ENCODE results near the gene CENPN.

CENPN gene

GRCh38 chr16:81041696-81042095 is 34.7 kb downstream of the CENPN start:
- no peak for DNase-seq
- peaks cover 34% of the 10 kb centered on the region for H3K36me3 ChIP-seq (replicated peaks)
- H3K4me3 ChIP-seq (ENCODE audit: low read depth, low read length): no peak overlapping the region
- TF ChIP-seq, protein P1, sequence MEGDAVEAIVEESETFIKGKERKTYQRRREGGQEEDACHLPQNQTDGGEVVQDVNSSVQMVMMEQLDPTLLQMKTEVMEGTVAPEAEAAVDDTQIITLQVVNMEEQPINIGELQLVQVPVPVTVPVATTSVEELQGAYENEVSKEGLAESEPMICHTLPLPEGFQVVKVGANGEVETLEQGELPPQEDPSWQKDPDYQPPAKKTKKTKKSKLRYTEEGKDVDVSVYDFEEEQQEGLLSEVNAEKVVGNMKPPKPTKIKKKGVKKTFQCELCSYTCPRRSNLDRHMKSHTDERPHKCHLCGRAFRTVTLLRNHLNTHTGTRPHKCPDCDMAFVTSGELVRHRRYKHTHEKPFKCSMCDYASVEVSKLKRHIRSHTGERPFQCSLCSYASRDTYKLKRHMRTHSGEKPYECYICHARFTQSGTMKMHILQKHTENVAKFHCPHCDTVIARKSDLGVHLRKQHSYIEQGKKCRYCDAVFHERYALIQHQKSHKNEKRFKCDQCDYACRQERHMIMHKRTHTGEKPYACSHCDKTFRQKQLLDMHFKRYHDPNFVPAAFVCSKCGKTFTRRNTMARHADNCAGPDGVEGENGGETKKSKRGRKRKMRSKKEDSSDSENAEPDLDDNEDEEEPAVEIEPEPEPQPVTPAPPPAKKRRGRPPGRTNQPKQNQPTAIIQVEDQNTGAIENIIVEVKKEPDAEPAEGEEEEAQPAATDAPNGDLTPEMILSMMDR (IDR thresholded peaks at IDR 0.05; ENCODE audit: low read depth, low read length, missing control alignments): no peak
- in situ Hi-C loops (cut with HindIII; ENCODE audit: low pct_ligation_motif_present, low sequenced_read_pairs): no loop called here
- no peaks in the 10 kb centered on the region for H3K27me3 ChIP-seq (replicated peaks)
- no peak overlapping the region for H3K27ac ChIP-seq

DNA sequence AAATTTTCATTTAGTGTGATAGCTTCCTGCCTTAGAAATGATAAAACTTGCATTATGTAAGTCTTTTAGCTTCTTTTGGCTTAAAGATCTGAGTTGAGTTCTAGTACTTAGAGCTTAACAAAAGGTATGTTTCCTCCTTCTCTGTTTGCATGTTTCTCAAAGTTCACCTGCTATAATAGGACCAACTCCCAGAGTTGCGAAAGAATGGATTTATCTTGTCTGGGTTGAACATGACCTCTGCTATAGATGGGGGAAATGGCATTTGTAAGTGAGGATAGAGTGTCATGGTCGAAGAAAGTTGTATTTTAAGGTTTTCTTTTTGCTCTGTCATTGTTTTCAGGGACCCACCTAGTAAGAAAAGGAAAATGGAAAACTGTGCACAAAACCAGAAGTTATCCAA is 35.8 kb downstream of the CENPN start:
- in situ Hi-C loops (cut with HindIII; ENCODE audit: low pct_ligation_motif_present, low sequenced_read_pairs): no loop called here
- H3K27ac ChIP-seq: no peak overlapping the region
- TF ChIP-seq, protein P1 (IDR thresholded peaks at IDR 0.05; ENCODE audit: low read depth, low read length, missing control alignments): no peak
- H3K27me3 ChIP-seq (replicated peaks): no peaks in the 10 kb centered on the region
- DNase-seq: no peak
- no peak overlapping the region for H3K4me3 ChIP-seq (ENCODE audit: low read depth, low read length)
- peaks cover 34% of the 10 kb centered on the region for H3K36me3 ChIP-seq (replicated peaks)

GRCh38 chr16:81053761-81054160 is 46.7 kb downstream of the CENPN start:
- in situ Hi-C loops (cut with HindIII; ENCODE audit: low pct_ligation_motif_present, low sequenced_read_pairs): no loop called here
- no peak for DNase-seq
- H3K27ac ChIP-seq: no peak overlapping the region
- TF ChIP-seq, protein P1 (IDR thresholded peaks at IDR 0.05; ENCODE audit: low read depth, low read length, missing control alignments): no peak
- H3K36me3 ChIP-seq (replicated peaks): no peaks in the 10 kb centered on the region
- H3K4me3 ChIP-seq (ENCODE audit: low read depth, low read length): no peak overlapping the region
- H3K27me3 ChIP-seq (replicated peaks): no peaks in the 10 kb centered on the region

DNA sequence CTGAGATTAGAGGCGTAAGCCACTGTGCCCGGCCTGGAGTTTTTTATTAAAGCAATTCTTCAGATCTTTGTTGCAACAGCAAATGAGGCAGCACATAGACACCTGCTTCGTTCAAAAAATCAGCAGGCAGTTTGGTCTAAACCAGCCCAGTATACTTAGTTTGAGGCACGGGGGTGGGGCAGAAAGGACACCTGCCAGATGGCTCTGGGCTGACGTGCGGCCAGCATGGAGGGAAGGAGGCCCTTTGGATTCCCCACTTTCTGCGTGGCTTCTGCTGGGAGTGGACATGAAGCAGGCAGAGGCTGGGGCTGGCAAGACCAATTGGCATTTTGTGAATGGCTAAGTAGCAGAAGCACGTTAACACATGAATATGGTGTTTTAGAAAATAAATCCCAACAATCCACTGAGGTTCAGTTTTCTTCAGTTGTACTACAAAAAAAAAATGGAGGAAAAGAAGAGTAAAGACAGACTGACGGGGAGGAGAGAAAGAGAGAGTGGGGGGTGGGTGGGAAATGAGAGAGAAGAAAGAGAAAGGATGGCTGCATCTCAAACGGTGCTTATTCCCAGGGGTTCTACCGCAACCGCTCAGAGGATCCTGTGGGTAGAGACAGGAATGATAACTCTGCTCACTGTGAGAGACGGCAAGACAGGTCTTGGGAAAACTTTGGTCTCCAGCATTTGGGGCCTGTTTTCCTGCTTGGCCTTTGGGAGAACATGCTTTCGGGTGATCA is 53.7 kb downstream of the CENPN start:
- Histone ChIP-seq H3K4me3 (ENCODE audit: low read depth, low read length) (no peak overlapping the region), H3K36me3 (replicated peaks) (no peaks in the 10 kb centered on the region), H3K27me3 (replicated peaks) (no peaks in the 10 kb centered on the region), H3K27ac (no peak overlapping the region)
- DNase-seq: no peak
- TF ChIP-seq, protein P1 (IDR thresholded peaks at IDR 0.05; ENCODE audit: low read depth, low read length, missing control alignments): no peak
- in situ Hi-C loops (cut with HindIII; ENCODE audit: low pct_ligation_motif_present, low sequenced_read_pairs): no loop called here

- Histone ChIP-seq H3K27me3 (replicated peaks) (no peaks in the 10 kb centered on the region), H3K4me3 (ENCODE audit: low read depth, low read length) (no peak overlapping the region), H3K27ac (no peak overlapping the region), H3K36me3 (replicated peaks) (no peaks in the 10 kb centered on the region)
- no peak for DNase-seq
- in situ Hi-C loops (cut with HindIII; ENCODE audit: low pct_ligation_motif_present, low sequenced_read_pairs): no loop called here
- TF ChIP-seq, protein P1 (IDR thresholded peaks at IDR 0.05; ENCODE audit: low read depth, low read length, missing control alignments): no peak
Measured at GRCh38 chr16:81061307-81061640, 54.3 kb downstream of the CENPN start.

Measured in brain microvascular endothelial cell (primary cell).